ENCODE measurements around the gene ATG12.

DNA sequence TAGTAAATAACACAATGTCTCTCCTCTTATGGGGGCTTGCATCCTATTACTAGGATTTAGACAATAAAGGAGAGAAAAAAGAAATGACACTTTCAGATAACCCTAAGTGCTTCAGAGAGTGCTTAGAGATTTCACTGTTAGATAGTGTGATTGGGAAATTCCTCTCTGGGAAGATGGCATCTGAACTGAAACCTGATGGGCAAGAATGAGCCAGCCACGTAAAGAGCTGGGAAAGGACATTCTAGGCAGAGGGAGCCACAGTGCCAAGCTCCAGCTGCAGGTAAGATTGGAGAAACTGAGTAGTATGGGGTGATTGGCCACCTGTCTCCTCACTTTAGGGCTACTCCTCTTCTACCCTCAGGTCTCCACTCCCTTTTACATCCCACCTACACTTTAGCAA is 39.4 kb downstream of the ATG12 start:
- TF ChIP-seq, protein P1, sequence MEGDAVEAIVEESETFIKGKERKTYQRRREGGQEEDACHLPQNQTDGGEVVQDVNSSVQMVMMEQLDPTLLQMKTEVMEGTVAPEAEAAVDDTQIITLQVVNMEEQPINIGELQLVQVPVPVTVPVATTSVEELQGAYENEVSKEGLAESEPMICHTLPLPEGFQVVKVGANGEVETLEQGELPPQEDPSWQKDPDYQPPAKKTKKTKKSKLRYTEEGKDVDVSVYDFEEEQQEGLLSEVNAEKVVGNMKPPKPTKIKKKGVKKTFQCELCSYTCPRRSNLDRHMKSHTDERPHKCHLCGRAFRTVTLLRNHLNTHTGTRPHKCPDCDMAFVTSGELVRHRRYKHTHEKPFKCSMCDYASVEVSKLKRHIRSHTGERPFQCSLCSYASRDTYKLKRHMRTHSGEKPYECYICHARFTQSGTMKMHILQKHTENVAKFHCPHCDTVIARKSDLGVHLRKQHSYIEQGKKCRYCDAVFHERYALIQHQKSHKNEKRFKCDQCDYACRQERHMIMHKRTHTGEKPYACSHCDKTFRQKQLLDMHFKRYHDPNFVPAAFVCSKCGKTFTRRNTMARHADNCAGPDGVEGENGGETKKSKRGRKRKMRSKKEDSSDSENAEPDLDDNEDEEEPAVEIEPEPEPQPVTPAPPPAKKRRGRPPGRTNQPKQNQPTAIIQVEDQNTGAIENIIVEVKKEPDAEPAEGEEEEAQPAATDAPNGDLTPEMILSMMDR (IDR thresholded peaks at IDR 0.05; ENCODE audit: low read length) = no peak
- TF ChIP-seq EZH2 (IDR thresholded peaks at IDR 0.05; ENCODE audit: borderline replicate concordance, low read length) = no peak

All from OCI-LY1 (cell line).